GM19467 (cell line): ENCODE data around the gene LPAR1.

Experiments used
- ATAC-seq: cut with Tn5 transposase; IDR thresholded peaks from one replicate; pipeline ENCODE4 v1.9.1; 2021; ENCODE audit warnings: mild to moderate bottlenecking, moderate library complexity; ENCODE audit not compliant: unreplicated experiment

LPAR1 gene

DNA sequence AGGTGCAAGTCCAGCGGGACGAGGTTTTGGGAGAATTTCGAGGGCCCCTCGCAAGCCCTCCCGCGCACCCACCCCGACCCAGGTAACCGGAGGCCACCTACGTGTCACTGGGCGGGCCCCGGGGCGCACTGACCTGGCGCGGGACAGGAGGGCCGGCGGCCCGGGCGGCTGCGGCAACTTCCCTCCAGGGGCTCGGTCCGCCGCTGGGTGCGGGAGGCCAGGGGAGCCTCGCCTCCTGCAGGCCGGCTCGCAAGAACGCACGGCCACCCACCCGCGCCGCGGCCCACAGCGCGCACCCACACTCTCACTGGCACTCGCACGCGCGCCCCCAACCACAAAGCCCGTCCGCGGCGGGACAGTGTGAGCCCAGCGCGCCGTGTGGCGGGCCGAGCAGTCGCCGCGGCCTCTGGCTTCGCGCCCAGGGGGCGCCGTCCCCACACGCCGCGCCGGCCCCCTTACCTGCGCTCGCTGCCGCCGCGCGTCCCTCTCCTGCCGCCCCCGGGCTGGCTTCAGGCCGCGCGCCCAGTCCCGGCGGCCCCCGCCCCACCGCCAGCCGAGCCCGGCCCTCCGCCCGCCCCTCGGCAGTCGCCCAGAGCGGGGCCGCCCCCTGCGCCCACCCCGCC is 451 bp downstream of the LPAR1 start:
- ATAC-seq = peak; percentile 50

DNA sequence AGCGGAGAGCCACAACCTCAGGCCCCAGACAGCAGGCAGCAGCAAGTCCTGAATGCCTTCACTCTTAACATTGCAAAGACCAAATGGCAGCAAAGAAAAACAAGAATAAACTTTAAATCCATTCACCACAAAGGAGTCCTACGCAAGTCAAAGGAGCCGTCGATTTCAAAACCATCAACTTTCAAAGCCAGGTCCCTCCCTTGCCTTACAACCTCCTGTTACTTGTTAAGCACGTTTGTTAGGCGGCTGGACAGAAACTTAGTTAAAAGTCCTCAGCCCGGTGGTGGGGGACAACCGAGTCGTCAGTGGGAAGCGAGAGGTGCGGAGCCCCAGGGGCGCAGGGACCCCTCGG is 938 bp downstream of the LPAR1 start:
- ATAC-seq = no peak

DNA sequence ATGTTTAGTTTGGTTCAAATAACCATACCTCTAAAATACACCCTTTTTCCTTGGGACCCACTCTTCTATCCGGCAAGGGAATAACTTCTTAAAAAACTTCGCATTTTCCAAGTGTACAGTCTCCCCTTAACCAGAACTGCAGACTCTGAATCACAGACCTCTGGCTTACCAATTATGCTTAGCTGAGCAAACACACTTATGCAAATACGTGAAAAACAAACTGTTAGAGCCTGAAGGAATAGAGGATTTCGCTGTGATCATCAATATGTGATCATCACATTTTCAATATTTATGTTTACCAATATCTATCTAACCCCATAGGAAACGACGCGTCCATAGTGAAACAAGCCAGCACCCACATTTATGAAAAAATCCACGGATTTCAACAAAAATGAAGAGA is 1.3 kb downstream of the LPAR1 start:
- no peak for ATAC-seq

DNA sequence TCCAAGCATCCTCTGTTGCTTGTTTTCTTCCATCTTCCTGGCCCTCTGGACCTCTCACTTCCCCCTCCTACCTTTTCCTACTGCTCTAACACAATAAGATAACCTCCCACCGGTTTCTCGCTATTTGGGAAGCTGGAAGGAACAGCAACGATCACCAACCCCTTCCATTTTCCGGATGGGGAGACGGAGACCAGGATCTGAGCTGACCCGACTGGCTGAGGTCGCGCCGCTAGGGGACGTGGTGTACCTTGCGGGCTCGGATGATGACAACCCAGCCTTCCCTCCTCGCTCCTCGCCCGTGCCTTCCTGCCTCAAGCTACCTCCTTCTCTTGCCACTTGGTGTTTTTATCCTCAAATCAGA is 1.9 kb downstream of the LPAR1 start:
- ATAC-seq = no peak

DNA sequence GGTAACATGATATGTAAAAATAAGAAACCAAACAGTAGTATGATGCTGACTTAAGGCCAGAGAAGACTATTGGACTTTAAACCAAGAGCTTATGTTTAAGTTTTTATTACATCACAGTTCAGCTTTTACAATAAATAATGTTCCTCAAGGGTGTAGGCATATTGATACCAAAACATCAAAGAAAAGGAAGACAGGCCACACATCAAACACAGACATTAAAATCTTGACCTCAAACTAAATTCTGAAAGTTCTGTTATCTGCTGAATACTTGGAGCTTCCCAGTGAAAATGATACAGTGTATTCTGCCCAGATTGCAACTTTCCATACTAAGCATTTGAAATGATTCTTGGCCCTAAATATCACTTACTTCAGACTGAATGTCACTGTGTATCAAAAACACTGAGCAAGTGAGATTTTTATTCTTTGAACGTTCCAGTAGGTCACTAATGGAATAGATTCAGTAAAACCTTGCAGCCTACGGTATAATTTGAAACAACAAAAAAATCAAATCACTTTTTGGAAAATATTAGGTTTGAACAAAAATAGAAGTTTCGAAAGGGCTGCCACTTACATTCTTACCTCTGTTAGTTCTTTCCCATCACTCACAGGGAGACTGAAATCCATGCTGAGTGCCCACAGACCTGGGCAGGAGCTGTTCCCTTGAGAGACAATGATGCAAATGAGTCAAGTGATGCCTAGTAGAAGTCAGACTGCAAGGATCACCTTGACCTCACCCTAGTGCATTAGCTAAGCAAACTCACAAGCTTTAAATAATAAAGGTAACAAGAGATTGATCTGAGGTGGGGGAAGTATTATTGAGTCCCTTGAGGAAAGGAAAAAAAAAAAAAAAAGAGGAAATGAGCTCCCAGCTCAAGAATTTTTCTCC is 2.5 kb downstream of the LPAR1 start:
- no peak for ATAC-seq

DNA sequence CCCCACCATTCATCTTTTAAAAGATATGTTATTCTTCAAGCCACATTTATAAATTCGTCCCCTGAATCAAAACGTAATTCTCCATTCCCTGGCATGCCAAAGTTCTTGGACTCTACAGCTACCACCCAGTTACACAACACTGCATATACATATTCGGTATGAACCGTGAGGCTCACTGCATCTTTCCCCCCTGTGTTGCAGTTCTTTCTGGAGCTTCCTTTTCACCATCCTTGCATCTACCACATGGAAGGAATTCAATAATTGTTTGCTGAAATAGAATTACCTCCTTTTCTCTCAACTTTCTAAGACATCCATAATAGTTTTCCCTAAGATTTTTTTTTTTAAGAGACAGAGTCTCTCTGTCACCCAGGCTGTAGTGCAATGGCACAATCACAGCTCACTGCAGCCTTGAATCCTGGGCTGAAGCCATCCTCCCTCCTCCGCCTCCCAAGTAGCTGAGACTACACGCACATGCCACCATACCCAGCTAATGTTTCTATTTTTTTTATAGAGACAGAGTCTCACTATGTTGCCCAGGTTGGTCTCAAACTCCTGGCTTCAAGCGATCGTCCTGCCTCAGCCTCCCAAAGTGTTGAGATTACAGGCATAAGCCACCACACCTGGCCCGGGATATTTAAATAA is 3.3 kb downstream of the LPAR1 start:
- ATAC-seq = no peak

DNA sequence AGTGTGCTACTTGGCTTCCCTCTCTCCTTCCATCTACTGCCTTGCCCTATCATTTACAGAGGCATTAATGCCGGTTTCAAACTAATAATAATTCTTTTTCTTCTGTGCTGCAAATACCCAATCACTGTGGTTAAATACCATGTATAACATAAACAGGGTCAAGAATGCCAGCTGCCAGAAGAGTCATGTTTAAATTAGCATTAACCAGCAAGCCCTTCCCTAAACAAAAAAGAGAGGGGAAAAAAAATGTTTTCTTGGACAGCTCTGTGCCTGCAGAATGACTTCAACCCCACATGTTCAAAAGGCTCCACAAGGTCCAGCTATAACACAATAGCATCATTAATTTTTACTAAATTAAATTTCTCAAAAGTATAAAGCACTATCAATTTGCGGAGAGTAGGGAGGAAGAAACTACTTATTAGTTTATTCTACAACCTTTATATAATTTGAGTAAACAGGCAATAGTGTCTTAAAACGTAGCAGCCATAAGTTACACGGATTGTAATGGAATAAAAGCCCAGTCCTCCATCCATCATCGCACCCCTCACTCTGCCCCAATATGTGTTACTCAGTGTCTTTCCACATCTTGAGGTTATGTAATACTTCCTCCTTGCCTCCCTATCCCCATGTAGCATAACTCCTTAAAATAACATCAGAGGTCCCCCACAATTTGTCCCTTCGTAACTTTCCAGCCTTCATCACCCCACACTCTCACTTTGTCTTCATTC is 3.9 kb downstream of the LPAR1 start:
- ATAC-seq = no peak

DNA sequence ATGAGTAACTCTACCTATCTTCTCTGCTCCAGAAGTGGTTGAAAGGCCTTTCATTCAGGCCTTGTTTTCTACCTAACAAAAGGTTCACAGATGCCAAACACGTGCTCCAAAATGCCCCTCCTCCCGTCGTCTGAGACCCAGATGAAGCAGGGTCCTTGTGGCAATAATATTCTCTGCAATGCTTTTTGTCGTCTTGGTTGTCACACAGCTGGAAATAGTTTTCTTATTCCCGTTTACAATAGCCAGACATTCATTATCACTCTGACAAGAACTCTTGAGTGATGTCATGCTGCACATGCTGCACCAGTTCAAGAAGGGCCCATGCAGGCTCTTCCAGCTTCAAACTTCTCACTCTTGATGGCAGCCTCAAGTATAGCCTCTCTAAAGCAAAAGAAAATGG is 7.8 kb downstream of the LPAR1 start:
- no peak for ATAC-seq

DNA sequence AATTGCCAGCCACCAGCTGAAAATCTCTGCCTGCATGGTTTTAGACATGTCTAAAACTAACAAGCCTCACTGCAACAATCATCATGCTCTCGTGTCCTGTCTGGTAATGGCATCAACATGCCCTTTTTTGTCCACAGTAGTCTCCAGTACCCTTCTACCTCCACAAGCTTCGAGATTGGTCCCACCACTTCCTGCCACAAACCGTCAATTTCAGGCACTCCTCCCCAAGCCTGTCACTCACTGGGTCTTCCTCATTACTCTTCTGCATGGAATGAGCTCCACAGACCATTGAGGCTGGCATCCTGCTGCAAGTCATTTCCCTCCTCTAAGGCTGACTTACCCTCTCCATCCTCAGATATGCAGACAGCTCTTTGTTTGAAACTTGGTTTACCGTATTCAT is 9.0 kb downstream of the LPAR1 start:
- no peak for ATAC-seq

DNA sequence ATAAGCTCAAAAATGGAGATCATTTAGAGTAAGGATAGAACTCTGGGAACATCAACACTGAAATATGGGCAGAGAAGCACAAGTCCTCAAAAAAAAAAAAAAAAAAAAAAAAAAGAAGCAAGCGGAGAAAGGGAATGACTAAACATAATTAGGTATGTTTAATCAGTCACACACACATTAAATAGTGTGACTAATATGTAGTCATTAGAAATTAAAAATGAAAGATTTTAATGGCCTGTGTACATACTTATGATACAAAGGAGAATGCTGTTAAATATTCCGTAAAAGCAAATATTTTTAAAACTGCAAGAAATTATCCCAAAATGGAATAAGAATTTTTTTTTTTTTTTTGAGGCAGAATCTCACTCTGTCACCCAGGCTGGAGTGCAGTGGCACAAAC is 10.5 kb downstream of the LPAR1 start:
- no peak for ATAC-seq

DNA sequence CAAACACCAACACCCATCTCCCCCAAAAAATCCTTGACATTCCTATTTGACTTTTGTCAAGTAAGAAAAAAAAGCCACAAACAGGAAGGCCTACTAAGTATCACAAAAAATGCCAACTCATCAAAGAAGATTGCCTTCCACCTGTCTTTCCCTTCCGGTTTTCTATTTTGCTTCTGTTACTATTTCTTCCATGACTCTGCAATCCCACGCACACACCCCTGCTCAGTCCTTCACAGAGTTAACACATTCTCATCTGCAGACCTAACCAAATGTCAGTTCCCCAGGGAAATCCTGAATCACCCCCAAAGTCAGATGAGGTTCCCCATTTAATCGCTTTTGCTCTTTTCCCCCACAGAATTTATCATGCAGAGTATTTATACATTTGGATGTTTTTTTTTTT is 15.1 kb downstream of the LPAR1 start:
- no peak for ATAC-seq

DNA sequence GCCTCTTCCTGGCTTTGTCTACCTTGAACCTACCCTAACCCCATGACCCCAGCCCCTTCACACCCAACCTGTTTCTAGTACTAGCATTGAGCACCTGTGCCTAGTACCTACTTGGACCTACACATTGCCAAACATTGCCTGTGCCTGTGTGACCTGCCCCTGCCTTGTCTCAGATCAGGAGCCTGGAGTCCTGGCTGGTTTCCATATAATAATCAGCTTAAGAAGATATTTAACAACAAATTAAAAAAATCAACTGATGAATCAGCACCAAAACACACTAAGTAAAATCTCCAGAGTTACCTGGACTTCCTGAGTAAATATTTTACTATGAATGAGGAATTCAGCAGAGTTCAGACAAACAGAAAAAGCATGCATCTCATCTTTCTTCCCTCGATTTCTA is 17.7 kb downstream of the LPAR1 start:
- no peak for ATAC-seq

DNA sequence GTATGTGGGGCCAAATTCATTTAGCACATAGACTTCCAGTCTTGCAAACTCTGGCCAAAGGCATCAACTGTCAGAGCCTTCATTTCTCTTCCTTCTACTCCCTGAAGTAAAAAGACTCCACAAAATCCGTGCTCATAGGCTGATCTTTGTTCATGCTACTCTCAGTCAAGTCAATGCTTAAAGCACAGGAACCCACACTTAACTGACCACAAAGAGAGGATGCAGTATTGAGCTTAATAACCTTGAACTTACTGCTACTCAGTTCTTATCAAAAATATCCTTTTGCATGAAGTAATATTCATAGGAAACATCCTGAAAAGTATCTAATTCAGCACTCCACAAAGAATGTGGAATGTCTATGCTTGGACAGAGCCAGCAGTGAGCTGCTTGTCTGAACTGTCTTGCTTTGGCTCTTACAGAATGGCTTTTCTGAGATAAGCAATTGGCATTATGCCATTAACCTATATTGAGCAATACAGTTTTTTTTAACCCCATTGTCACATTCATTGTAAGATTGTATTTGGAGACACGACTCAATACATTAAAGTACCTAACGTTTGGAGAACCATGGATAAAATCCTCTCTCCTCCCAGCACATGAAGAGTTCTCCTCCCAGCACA is 21.7 kb downstream of the LPAR1 start:
- ATAC-seq = no peak

DNA sequence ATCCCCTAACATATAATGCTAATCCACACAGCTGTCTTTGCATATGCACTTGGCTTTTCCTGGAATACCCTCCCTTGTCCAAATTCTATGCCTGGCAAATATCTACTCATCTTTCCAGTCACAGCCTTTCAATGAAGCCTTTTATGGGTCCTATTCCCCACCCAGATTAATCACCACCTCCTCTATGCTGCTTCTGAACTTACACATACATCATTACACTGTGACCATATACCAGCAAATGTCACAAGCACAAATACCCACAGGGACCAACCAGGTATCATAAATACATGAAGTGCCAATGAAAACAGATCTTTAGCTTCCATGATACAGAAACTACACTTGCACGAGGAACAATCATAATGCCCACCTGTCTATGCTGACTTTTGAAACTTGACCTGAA is 22.3 kb downstream of the LPAR1 start:
- no peak for ATAC-seq

DNA sequence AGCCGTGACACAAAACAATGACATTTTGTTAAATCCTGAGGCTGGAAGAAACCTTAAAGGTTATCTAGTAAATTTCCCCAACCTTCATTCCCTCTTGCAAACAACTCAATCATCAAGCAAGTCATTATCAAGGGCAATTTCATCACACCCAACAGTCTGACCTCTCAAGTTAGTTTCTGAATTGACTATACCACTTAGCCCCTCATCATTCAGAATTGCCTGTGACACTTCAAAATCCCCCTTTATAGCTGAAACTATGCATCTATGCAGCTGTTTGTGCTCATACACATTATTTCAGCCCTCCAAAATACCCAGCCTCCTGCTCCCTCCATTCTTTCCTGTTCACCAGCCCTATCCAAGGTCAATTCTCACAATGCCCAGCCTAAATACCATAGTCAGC is 24.6 kb downstream of the LPAR1 start:
- no peak for ATAC-seq

DNA sequence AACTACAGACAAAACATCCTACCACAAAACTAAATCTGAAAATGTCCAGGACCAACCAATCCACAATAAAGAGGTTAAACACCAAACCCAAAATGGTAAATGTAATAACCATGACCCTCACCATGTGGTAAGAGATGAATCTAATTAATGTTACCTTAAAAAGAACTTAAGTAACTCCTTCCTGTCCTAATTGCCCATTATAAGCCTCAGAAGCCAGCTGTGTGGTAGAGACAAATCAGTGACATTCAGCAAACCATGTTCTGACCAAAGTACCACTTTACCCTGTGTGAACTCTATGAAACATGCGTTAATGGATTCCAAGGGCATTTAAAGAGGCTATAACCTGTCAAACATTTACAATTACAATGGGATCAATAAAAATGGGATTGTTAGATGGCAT is 25.0 kb downstream of the LPAR1 start:
- ATAC-seq = no peak

DNA sequence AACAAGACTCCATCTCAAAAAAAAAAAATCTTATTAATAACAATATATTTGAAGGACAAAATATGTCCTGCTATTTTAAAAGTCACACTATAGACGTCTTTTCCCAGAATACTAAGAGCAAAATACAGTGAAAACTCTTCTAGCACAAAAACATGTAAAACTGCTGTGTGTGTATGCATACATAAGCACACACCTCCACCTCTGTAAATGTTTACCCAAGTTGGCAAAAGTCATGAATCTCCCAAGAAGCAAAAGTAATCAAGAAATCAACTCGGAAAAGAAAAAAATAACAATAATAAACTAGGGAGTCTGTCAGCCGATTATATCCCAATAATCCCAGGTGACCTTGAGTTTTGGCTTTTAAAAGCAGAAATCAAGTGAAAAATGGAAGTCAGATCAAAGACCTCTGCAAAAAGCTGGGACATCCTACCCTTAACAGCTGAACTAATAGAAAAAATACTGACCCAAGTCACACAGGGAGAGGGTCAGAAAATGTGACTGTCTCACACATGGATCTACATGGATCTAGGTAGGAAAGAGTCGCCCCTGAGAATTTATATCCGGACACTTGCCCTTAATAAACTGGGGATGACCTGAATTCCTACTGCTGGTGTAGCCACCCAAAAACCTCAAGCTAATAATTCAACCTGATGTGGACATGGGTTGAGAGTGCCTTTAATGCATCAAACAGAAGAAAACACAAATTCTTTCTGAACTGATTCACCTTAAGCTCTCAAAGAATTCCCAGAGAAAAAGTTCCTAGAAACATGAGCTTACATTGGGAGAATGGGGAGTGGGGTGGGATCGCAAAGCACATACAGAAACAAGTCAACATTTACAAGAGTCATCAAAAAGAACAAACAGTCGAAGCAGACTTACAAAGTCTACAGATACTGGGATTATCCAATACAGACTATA is 29.9 kb downstream of the LPAR1 start:
- ATAC-seq = no peak

DNA sequence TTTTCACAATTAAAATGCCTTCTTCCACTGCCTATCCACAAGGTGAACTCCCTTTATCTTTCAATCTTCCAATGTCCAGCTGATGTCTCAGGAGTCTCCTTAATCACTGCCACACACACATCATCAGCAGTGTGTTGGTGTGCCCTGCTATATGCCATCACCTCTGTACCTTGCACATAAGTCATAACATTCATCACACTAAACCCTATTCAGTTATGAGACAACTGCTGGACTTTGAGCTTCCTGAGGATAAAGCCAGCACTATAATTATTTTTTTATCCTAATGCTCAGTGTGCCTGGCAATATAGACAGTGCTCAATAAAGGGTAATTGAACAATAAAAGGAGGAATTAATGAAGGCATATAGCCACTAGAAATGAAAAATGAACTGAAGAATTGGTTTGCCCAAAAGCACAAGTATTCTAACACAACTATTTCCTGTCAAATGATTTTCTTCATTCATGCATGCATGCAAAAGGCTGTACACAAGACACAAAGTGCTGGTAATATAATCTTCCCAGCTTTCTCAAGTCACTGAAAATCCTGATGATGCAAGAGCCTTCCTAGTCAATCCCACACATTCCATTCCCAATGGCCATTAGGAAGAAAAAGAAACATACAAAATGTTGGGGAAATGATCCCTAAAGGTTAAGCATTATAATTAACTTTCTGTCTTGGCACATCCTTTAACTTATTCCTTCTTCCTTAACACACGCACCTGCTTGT is 32.4 kb downstream of the LPAR1 start:
- ATAC-seq = no peak

DNA sequence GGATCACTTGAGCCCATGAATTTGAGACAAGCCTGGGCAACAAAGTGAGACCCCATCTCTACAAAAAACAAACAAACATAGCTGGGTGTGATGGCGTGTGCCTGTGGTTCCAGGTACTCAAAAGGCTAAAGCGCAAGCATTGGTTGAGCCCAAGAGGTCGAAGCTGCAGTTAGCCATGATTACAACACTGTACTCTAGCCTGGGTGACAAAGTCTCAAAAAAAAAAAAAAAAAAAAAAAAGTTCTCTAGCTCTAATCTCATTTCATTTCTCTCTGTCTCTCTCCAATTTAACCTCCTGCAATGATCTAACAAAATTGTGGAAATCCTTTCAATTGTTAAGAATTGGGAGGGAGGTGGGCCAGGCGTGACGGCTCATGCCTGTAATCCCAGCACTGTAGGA is 33.3 kb downstream of the LPAR1 start:
- ATAC-seq = no peak

DNA sequence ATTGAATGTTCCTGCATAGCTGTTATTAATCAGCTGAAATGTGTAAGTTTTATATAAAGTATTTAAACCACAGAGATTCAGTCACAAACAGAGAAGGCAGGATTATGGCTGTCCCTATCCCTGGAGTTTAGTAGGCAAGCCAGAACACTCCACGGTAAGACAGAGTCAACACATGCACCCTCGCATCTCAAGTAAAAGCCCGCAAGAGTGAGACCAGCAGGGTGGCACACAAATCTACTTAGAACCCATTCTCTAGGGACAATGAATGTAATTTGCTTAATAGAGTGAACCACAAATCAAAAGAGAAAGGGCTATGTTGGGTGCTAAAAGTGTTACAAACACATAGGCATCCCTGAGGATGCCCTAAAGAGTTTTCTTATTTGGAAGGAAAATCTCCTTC is 35.1 kb downstream of the LPAR1 start:
- ATAC-seq = no peak
